Stimulated activated CD8-positive, alpha-beta memory T cell treated with anti-CD3 and anti-CD28 coated beads, Interleukin-7, amount 100 ng/mL, for 4 hours (primary cell): ENCODE results near the gene ALDH16A1.
"Not testable (repeated sequence)": the region's sequence is repeated elsewhere in the genome, so short reads cannot be mapped to it uniquely, and the experiment has no call there.

Source experiments
- DNase-seq, 2 donors: peaks; one replicate each; pipeline ENCODE4 v3.0.0-alpha.2; 2020; ENCODE audit warnings: low read depth in 2 of 2

Gene ALDH16A1

DNA sequence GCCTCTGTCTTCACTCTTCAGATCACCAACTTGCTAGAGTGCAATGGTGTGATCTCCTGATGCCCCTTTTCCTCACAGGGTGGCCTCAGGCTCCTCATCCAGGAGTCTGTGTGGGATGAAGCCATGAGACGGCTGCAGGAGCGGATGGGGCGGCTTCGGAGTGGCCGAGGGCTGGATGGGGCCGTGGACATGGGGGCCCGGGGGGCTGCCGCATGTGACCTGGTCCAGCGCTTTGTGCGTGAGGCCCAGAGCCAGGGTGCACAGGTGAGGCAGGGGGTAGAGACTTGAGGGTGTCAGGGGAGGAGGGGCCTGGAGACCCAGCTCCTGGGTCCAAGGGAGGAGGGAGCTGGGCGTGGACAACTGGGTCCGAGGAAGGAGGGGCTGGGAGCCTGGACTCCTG lies 9.5 kb downstream of the ALDH16A1 start:
- DNase-seq, result no peak

DNA sequence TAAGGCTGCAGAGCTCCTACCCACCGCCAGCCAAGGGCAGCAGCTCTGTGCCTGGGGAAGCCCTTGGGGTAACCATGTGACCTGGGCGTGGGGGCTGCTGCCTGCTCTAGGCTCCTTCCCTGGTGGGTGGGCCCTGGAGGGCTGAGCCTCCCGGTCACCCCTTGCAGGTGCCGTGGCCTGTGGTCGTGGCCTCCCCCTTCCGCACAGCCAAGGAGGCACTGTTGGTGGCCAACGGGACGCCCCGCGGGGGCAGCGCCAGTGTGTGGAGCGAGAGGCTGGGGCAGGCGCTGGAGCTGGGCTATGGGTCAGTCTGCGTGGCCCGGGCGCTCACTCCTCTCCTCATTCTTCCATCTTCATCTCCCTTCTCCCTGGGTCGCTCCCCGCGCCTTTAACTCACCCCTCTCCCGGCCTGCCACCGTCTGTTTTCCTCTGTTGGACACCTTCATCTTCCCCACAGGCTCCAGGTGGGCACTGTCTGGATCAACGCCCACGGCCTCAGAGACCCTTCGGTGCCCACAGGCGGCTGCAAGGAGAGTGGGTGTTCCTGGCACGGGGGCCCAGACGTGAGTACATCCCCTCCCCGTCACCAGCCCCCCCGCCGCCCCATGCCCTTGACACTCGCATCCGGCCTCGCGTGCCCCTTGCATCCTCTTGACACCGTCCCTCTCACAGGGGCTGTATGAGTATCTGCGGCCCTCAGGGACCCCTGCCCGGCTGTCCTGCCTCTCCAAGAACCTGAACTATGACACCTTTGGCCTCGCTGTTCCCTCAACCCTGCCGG lies 11.1 kb downstream of the ALDH16A1 start:
- DNase-seq, result no peak

DNA sequence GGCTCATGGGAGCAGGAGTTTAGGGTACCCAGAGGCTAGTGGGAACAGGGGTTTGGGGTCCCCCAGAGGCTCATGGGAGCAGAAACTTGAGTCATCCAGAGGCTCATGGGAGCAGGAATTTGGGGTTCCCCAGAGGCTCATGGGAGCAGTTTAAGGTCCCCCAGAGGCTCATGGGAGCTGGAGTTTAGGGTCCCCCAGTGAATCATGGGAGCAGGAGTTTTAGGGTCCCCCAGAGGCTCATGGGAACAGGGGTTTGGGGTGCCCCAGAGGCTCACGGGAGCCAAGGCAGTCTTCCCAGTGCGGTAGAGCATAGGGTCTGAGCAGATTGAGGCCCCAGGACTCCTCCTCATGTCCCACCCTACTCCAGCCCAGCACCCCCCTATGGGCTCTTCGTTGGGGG lies 12.3 kb downstream of the ALDH16A1 start:
- DNase-seq, result no peak

DNA sequence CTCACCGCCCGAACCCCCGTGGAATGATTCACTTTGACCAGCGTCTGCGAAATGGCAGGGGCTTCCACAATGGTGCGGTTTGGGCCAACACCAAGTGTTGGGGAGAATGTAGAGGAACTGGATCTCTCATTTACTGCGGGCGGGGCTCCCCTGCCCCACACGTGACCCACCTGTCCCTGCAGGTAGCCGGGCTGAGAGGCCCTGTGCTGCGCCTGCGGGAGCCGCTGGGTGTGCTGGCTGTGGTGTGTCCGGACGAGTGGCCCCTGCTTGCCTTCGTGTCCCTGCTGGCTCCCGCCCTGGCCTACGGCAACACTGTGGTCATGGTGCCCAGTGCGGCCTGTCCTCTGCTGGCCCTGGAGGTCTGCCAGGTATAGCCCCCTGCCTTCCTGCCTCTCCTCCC lies 15.2 kb downstream of the ALDH16A1 start:
- no peak for DNase-seq

DNA sequence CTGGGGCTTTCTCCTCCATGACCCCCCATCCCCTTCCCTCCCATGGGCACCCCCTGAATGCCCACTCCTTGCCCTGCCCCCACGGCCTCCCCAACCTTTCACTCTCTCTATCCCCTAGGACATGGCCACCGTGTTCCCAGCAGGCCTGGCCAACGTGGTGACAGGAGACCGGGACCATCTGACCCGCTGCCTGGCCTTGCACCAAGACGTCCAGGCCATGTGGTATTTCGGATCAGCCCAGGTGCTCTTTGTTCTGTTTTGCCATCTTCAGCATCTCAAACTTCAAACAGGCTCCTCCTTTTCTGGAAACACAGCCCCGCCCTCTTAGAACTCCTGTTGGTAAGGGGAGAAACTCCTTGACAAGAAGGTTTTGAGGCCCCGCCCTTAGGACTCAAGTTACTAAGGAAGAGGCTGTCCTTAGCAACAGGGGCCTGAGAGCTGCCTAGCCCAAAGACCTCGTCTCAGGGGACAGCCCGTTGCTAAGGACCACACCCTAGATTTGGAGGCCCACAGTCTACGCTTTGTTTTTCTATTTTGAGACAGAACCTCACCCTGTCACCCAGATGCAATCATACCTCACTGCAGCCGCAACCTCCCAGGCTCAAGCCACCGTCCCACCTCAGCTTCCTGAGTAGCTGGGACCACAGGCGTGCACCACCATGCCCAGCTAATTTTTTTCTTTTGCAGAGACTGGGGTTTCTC lies 15.9 kb downstream of the ALDH16A1 start:
- DNase-seq, result peak; percentile 60 to 63

DNA sequence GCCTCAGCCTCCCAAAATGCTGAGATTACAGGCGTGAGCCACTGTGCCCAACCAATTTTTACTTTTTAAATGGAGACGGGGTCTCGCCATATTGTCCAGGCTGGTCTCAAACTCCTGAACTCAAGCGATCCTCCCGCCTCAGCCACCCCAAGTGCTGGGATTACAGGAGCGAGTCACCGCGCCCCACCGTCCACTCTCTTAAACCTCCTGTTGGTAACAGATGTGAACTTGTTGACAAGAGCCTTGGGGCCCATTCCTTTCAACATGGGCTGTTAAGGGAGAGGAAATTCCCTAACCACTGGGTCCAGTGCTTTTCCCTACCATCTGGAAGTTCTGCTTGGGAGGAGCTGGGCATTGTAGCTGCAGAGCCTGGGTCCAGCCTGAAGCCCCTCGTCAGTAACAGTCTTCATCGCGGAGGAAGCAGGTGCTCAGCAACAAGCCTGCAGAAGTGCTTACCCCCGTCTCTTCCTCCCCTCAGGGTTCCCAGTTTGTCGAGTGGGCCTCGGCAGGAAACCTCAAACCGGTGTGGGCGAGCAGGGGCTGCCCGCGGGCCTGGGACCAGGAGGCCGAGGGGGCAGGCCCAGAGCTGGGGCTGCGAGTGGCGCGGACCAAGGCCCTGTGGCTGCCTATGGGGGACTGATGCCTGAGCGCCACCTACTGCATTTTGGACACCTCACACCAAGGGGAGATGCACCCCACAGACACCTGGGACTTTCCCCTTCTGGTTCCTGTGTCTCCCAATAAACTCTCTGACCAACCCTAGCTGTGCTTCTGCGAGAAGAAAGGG lies 17.0 kb downstream of the ALDH16A1 start:
- DNase-seq, result peak; percentile 60 to 82

DNA sequence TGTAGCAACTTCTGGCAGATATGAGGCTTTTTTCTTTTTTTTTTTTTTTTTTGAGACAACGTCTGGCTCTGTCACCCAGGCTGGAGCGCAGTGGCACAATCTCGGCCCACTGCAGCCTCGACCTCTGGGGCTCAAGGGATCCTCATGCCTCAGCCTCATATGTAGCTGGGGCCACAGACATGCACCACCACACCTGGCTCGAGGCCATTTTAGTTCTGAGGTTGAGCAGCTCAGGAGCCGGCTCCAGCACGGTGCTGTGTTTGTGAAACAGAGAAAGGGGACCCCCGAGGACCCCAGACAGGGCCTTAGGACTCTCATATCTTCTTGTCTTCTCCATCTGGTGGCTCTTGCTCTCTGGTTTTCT lies 17.6 kb downstream of the ALDH16A1 start:
- no peak for DNase-seq

DNA sequence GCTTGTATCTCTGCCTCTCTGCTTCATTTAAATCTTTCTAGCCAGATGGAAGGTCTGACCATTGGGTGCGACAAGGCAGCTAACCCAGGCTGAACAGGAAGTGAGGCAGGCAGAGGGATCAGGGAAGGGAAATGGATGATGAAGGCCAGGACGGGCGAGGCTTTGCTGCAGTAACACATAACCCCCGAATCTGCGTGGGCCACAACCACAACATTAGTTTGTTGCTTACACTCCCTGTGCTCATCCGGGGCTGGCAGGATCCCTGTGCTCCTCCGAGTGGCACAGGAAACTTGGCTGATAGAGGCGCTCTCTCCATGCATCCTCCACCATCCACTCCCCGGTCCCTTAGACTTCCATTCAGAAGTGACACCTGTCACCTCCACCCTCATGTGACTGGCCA lies 19.9 kb downstream of the ALDH16A1 start:
- DNase-seq, result no peak

DNA sequence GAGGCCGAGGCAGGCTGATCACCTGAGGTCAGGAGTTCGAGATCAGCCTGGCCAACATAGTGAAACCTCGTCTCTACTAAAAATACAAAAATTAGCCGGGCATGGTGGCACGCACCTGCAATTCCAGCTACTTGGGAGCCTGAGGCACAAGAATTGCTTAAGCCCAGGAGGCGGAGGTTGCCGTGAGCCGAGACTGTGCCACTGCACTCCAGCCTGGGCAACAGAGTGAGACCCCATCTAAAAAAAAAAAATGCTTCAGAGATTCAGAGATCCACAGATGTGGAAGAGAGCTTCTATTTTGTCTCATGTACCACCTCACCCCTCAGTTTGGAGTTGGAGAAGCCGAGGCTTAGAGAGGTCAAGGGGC lies 20.5 kb downstream of the ALDH16A1 start:
- DNase-seq, result not testable (repeated sequence)

DNA sequence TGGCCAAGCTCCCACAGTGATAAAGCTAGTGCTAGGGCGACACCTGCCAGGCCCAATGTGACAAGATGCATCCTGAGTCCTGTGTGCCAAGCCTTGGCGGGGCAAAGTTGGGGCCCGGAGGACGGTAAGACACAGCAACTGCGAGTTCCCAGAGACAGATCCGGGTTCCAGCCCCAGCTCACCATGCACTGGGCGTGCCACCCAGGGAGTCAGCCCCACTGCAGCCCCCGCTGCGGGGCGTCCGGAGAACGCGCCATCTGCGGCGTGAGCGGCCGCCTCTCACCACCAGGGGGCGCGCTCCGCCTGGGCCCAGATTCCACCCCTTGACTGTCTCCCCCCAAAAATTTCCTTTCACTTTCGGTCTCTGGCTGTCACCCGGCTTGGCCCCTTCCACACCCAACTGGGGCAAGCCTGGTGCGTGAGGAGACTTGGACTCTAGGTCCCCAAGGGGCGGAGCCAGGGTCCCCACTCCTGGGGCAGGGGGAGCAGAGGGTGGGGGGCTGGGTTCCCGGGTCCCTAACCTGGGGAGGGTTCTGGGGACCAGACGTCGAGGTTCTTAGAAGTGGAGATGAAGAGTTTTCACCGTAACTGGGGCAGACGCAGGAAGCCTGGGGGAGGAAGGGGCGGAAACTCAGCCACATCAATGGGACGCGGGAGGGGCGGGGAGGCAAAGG lies 21.0 kb downstream of the ALDH16A1 start, which contains the start of gene FLT3LG:
Gene FLT3LG, plus strand, starts transcription at position 348 of the 674 bp plus-strand sequence. CDS start 425 bp downstream, outside the sequence.
- peak; percentile 87 to 90 for DNase-seq

DNA sequence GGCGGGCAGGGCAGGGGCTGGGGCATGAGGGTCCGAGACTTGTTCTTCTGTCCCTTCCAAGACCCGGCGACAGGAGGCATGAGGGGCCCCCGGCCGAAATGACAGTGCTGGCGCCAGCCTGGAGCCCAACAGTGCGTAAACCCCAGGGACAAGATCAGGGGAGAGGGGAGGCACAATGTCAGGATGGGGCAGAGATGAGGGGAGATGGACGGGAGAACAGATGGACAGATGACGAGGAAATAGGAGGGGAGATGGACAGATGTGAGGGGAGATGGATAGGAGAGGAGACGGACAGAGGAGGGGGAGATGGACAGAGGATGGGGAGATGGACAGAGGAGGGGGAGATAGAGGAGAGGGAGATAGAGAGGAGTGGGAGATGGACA lies 21.5 kb downstream of the ALDH16A1 start:
- DNase-seq, result no peak

DNA sequence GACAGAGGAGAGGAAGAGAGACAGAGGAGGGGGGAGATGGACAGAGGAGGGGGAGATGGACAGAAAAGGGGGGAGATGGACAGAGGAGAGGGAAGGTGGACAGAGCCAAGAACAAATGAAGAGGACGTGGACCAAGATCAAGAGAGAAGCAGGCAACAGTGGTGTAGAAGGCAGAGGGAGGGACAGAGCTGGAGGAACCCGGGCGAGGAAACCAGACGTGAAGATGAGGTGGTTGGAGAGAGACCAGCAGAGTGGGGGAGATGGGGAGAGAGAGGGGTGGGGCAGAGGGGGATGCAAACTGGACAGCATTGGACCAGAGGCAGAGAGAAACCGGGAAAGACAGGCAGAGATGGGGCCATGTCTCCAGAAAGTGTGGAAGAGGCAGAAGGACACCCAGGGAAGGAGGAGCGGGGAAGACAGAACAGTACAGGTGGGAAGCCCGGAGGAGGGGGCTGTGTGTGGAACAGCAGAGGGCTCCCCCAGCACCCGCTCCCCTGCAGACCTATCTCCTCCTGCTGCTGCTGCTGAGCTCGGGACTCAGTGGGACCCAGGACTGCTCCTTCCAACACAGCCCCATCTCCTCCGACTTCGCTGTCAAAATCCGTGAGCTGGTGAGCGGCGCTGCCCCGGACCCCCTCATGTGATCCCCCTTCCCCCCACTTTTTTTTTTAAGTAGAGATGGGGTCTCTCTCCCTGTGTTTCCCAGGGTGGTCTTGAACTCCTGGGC lies 22.3 kb downstream of the ALDH16A1 start:
- no peak for DNase-seq

DNA sequence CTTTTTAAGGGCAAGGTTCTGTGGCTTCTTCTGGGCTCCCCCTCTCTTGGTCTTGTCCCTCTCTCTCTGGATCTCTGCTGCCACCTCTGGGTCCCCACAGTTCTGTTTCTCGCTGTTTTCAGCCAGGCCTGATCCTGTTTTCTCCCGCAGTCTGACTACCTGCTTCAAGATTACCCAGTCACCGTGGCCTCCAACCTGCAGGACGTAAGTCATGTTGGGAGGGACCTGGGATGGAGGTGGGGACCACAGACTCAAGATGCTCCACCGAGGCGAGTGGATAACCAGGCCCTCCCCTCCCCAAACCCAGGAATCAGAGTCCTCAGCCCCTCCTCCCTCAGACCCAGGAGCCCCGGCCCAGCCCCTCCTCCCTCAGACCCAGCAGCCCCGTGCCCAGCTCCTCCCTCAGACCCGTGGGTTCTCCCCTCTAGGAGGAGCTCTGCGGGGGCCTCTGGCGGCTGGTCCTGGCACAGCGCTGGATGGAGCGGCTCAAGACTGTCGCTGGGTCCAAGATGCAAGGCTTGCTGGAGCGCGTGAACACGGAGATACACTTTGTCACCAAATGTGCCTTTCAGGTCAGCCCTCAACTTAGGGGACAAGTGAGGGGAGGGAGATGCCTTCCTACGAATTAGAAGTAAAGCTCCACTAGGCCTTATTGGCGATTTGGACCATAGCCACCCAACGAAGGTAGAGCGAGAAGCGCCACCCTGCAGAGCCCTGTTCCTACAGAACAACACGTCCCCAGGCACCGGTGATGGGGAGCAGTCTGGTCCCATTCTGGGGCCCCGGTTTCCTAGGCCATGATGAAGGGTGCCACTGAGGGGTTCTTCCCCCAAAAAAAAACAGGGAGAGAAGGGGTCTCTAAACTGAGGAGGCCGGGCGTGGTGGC lies 23.2 kb downstream of the ALDH16A1 start:
- DNase-seq, result no peak

DNA sequence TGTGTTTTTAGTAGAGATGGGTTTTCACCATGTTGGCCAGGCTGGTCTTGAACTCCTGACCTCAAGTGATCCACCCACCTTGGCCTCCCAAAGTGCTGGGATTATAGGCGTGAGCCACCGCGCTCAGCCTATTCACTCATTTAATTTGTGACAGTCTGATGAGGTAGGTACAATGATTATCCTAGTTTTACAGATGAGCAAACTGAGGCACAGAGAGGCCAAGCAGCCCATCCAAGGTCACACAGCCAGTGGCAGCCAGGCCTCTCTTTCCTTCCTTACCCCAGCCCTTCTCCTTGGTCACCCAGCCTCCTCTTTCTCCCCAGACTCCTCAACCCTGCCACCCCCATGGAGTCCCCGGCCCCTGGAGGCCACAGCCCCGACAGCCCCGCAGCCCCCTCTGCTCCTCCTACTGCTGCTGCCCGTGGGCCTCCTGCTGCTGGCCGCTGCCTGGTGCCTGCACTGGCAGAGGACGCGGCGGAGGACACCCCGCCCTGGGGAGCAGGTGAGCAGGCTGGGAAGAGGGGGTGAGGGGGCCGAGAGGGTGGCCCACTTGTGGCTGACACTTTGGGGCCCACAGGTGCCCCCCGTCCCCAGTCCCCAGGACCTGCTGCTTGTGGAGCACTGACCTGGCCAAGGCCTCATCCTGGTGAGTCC lies 27.1 kb downstream of the ALDH16A1 start:
- no peak for DNase-seq

DNA sequence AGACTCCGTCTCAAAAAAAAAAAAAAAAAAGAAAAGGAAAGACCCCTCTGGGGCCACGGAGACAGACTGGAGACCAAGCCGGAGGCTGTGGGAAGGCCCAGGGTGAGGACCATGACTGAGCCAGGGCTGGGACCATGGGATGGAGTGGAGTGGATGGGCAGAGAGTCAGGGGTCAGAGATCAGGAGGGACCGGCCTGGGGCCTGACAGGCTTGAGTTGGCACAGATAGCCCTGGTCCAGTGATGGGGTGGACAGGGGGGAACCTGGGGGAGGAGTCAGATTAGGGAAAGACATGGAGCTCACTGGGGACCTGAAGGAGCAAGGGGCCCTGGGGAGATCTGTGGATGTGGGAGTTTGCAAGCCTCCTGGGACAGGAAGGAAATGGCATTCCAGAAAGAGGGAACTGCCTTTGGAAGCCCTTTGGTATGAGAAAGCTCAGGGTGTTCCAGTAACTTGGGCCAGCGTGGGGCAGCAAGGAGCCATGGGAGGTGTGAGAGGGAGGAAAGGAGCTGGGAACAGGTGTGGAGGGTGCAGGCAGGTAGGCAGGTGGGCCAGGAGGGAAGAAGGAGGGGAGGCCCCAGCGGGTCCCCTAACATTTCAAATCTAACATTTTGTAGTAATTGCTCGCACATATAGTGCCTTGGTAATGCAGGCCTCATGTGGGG lies 28.1 kb downstream of the ALDH16A1 start:
- DNase-seq, result no peak

DNA sequence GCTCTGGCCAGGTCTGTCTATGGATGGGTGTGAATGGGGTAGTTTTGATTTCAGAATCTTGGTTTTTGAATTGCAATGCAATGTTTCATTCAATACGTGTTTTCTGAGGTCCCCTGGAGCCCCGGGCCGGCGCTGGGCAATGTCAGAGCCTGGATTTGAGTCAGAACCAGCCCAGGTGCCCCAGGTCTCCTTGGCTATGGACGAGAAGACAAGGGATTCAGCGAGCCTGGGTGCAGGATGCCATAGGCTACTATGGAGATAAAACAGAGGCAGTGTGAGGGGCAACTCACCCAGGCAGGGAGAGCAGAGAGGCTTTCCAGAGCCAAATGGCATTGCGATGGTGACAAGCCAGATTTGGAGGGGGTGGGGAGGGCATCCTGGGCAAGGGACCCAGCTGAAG lies 33.2 kb downstream of the ALDH16A1 start:
- no peak for DNase-seq

DNA sequence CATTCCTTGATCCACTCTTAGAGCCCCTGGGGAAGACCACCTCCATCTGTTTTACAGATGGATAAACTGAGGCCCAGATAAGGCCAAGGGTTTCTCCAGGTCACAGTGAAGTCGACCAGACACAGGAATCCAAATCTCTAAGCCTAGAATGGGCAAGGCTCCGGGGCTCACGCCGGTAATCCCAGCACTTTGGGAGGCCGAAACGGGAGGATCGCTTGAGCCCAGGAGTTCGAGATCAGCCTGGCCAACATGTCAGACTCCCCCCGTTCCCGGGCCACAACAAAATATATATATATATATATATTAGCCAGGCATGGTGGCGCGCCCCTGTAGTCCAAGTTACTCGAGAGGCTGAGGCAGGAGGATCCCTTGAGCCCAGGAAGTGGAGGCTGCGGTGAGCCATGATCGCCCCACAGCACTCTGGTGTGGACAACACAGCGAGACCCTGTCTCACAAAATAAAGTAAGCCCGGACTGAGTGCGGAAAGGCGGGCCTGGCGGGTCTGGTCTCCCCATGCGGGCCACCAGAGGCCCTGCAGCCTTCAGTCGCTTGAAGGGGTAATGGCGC lies 33.8 kb downstream of the ALDH16A1 start:
- no peak for DNase-seq

DNA sequence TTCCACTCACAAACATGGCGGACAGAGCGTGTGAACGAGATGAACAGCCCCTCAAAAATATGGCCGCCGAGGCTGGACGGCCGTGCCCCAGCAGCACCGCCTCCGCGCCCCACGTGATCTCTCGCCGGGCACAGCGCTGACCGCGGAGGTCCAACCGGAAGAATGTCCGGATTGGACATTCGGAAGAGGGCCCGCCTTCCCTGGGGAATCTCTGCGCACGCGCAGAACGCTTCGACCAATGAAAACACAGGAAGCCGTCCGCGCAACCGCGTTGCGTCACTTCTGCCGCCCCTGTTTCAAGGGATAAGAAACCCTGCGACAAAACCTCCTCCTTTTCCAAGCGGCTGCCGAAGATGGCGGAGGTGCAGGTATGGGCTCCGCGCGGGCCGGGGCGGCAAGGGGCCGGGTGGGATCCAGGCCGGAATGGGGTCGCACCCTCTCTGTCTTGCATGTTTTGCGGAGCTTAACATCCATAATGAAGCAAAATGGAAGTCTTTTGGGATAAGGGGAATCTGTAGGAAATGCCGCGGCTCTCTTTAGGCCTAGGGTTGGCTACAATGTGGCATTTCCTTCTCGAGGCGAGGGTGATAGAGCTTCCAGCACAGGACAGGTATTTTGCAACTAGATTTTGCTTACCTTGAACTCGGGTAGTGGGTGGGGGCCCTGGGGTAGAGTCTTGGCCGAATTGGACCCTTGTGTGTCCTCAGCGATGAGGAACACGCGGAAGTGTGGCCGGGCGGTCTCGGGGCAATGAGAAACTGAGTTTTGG lies 34.4 kb downstream of the ALDH16A1 start, which contains the start of gene RPL13A:
Gene RPL13A, plus strand, starts transcription at position 332 of the 769 bp plus-strand sequence. Its CDS starts 22 bp downstream, at position 354.
- DNase-seq, result peak; percentile 99 to 100
